Epithelial cell of proximal tubule (primary cell): ENCODE data around the gene CBX6. TPM values are rescaled to one million over a fixed set of nuclear protein-coding genes. Genes with fewer than 3 reads are reported as not detected.
A peak's percentile ranks its signal among the peaks of the same experiment; 100 is the strongest.

ENCODE experiments used
- DNase-seq: peaks from one replicate; pipeline ENCODE4 v3.0.0-alpha.2; 2011; ENCODE audit warnings: low read depth
- H3K4me3 ChIP-seq: 2 replicates; pipeline ENCODE4 v1.5.1; 2011; ENCODE audit warnings: low read depth, mild to moderate bottlenecking, low read length
- CTCF ChIP-seq: conservative IDR thresholded peaks from 2 replicates; pipeline ENCODE4 v1.5.1; 2012; ENCODE audit warnings: low read depth, mild to moderate bottlenecking, low read length
- total RNA-seq: library from RNA; depleted of rRNA; stranded (reverse); fragments of >200 nt; gene quantifications from 2 replicates; pipeline ENCODE4 v1.2.3, GENCODE V29; 2015

The CBX6 gene
- total RNA-seq, 1 donor from 2014 or later, result 36.7 TPM

- TF ChIP-seq CTCF, result no peak
- H3K4me3 ChIP-seq, result no peak overlapping the region
- no peak for DNase-seq
Measured at GRCh38 chr22:38865201-38866023, 6.6 kb downstream of the CBX6 start.

GRCh38 chr22:38864361-38865191, 7.4 kb downstream of the CBX6 start:
- no peak for TF ChIP-seq CTCF
- no peak for DNase-seq
- no peak overlapping the region for H3K4me3 ChIP-seq

- H3K4me3 ChIP-seq, result no peak overlapping the region
- no peak for TF ChIP-seq CTCF
- DNase-seq, result no peak
Measured at GRCh38 chr22:38863531-38864131, 8.4 kb downstream of the CBX6 start.

- DNase-seq, result no peak
- TF ChIP-seq CTCF, result no peak
- H3K4me3 ChIP-seq, result no peak overlapping the region
Measured at GRCh38 chr22:38862375-38863329, 9.4 kb downstream of the CBX6 start.

GRCh38 chr22:38861927-38862326, 10.1 kb downstream of the CBX6 start:
- no peak for DNase-seq
- no peak overlapping the region for H3K4me3 ChIP-seq
- no peak for TF ChIP-seq CTCF

GRCh38 chr22:38861170-38861876, 10.7 kb downstream of the CBX6 start:
- no peak for DNase-seq
- H3K4me3 ChIP-seq, result no peak overlapping the region
- peak; percentile 23 for TF ChIP-seq CTCF
